ENCODE results near the gene PRMT5. TPM values are rescaled to one million over a fixed set of nuclear protein-coding genes. Genes with fewer than 3 reads are reported as not detected.

The PRMT5 gene
- total RNA-seq, 4 donors from 2014 or later = 67.2 to 83.2 (median 78.6) TPM

DNA sequence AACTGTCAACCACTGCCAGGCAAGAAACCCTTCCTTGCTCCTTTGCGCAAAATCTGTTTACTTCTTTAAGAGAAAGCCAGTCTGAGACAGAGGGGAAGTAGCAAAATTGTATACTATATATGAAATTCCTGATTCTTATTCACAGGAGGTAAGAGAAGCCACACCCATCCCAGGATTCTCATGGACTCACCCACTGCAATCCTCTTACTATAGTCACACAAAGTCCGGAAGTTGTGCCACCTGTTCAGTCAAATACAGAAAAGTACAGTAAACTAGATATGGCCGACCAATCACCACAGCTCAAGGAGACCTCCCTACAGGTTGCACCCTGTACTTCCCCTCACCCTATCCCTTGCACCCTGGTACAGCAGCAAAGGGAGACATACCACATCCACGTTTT, 2.9 kb downstream of the PRMT5 start:
- no peak for ATAC-seq
- TF ChIP-seq, protein P1, sequence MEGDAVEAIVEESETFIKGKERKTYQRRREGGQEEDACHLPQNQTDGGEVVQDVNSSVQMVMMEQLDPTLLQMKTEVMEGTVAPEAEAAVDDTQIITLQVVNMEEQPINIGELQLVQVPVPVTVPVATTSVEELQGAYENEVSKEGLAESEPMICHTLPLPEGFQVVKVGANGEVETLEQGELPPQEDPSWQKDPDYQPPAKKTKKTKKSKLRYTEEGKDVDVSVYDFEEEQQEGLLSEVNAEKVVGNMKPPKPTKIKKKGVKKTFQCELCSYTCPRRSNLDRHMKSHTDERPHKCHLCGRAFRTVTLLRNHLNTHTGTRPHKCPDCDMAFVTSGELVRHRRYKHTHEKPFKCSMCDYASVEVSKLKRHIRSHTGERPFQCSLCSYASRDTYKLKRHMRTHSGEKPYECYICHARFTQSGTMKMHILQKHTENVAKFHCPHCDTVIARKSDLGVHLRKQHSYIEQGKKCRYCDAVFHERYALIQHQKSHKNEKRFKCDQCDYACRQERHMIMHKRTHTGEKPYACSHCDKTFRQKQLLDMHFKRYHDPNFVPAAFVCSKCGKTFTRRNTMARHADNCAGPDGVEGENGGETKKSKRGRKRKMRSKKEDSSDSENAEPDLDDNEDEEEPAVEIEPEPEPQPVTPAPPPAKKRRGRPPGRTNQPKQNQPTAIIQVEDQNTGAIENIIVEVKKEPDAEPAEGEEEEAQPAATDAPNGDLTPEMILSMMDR (IDR thresholded peaks at IDR 0.05 in 4 of 5, conservative IDR thresholded peaks at IDR 0.05 in 1 of 5) = no peak
- no peak for TF ChIP-seq POLR2A (IDR thresholded peaks at IDR 0.05)
- H3K36me3 ChIP-seq = peaks cover 3 to 52% of the 10 kb centered on the region in 2 donors
- peaks cover 9 to 11% of the 10 kb centered on the region in 2 donors for H3K4me1 ChIP-seq
- H3K4me3 ChIP-seq = no peak overlapping the region
- no peak for DNase-seq
- H3K27me3 ChIP-seq = no peaks in the 10 kb centered on the region
- H3K9me3 ChIP-seq = no peaks in the 10 kb centered on the region
- intact Hi-C loops (cut with DNase I; ENCODE audit: low total_unique reads) = loop anchor here (5.0 to 10.0 kb wide), 3 partner anchors 358 to 628 kb away; partner anchors contain the start of genes HOMEZ, PPP1R3E, THTPA and ZFHX2
- in situ Hi-C loops (cut with MboI; ENCODE audit: low sequenced_read_pairs in 4 of 4) = no loop called here
- H3K27ac ChIP-seq = no peak overlapping the region

DNA sequence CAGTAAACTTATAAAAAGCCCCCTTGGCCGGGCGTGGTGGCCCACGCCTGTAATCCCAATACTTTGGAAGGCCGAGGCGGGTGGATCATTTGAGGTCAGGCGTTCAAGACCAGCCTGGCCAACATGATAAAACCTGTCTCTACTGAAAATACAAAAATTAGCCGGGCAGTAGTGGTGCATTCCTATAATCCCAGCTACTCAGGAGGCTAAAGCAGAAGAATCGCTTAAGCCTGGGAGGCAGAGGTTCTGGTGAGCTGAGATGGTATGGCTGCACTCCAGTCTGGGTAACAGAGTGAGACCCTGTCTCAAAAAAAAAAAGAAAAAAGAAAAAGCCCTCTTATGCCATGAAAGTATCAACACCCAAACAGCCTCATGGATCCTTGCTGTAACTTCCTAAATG, 3.7 kb downstream of the PRMT5 start:
- Histone ChIP-seq H3K36me3 (peaks cover 3 to 60% of the 10 kb centered on the region in 2 donors), H3K27ac (no peak overlapping the region), H3K4me1 (peaks cover 9 to 11% of the 10 kb centered on the region in 2 donors), H3K9me3 (no peaks in the 10 kb centered on the region), H3K27me3 (no peaks in the 10 kb centered on the region), H3K4me3 (no peak overlapping the region)
- ATAC-seq (no peak), DNase-seq (no peak)
- intact Hi-C loops (cut with DNase I; ENCODE audit: low total_unique reads) (loop anchor here (5.0 to 10.0 kb wide), 3 partner anchors 359 to 629 kb away; partner anchors contain the start of genes HOMEZ, PPP1R3E, THTPA and ZFHX2), in situ Hi-C loops (cut with MboI; ENCODE audit: low sequenced_read_pairs in 4 of 4) (no loop called here)
- TF ChIP-seq POLR2A (IDR thresholded peaks at IDR 0.05) = no peak
- TF ChIP-seq, protein P1 (IDR thresholded peaks at IDR 0.05 in 4 of 5, conservative IDR thresholded peaks at IDR 0.05 in 1 of 5) = no peak

DNA sequence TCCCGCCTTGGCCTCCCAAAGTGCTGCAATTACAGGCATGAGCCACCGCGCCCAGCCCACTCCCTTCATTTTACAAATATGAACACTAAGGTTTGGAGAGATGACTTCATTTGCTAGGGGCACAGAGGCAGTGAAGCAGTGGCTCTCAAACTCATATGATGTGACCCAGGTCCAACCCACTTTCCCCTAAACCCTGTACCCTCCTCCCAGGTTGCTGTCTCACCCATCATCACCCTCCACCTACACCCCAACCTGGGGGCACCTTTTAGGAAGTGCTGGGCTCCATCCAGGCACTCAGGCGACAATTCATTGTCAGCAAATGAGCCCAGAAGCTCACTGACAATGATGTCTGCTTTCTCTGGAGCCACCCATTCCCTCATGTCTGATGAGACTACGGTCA, 5.4 kb downstream of the PRMT5 start:
- no peak for TF ChIP-seq POLR2A (IDR thresholded peaks at IDR 0.05)
- TF ChIP-seq, protein P1 (IDR thresholded peaks at IDR 0.05 in 4 of 5, conservative IDR thresholded peaks at IDR 0.05 in 1 of 5) = no peak
- Histone ChIP-seq H3K36me3 (peaks cover 3 to 66% of the 10 kb centered on the region in 2 donors), H3K27ac (no peak overlapping the region), H3K9me3 (no peaks in the 10 kb centered on the region), H3K4me3 (no peak overlapping the region), H3K27me3 (no peaks in the 10 kb centered on the region), H3K4me1 (peaks cover 9 to 11% of the 10 kb centered on the region in 2 donors)
- ATAC-seq (no peak), DNase-seq (no peak)
- intact Hi-C loops (cut with DNase I; ENCODE audit: low total_unique reads) (loop anchor here (10.0 kb wide), 2 partner anchors 361 to 631 kb away; partner anchors contain the start of genes HOMEZ, THTPA and ZFHX2), in situ Hi-C loops (cut with MboI; ENCODE audit: low sequenced_read_pairs in 4 of 4) (no loop called here)

DNA sequence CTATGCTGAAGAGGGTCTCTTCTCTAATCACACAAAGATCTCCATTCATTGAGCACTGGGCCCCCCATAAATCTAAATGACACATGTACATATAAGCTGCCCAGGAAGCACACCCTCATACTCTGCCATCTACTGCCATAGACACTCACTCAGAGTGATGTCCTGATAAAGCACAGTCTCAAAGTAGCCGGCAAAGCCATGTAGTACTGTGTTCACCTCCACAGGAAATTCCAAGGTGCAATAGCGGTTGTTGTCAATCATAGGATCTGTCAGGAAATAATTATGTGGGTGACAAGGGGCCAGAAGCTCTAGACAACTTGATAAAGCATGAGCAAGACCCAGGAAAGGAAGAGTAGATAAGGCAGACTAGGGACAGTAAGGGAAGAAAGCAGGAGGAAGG, 6.9 kb downstream of the PRMT5 start:
- ATAC-seq (no peak), DNase-seq (no peak)
- Histone ChIP-seq H3K27ac (no peak overlapping the region), H3K27me3 (no peaks in the 10 kb centered on the region), H3K36me3 (peaks cover 3 to 66% of the 10 kb centered on the region in 2 donors), H3K4me1 (peaks cover 6 to 10% of the 10 kb centered on the region in 2 donors), H3K4me3 (no peak overlapping the region), H3K9me3 (no peaks in the 10 kb centered on the region)
- intact Hi-C loops (cut with DNase I; ENCODE audit: low total_unique reads) (loop anchor here (10.0 kb wide), 2 partner anchors 363 to 633 kb away; partner anchors contain the start of genes HOMEZ, THTPA and ZFHX2), in situ Hi-C loops (cut with MboI; ENCODE audit: low sequenced_read_pairs in 4 of 4) (no loop called here)
- TF ChIP-seq, protein P1 (IDR thresholded peaks at IDR 0.05 in 4 of 5, conservative IDR thresholded peaks at IDR 0.05 in 1 of 5) = no peak
- no peak for TF ChIP-seq POLR2A (IDR thresholded peaks at IDR 0.05)

Measured in gastrocnemius medialis (tissue), 4 donors.